HuH-7.5 (cell line): ENCODE results near the gene C17orf50.

Experiments
- DNase-seq: peaks from one replicate; pipeline ENCODE4 v3.0.0; 2011; ENCODE audit warnings: low spot score

C17orf50 gene

DNA sequence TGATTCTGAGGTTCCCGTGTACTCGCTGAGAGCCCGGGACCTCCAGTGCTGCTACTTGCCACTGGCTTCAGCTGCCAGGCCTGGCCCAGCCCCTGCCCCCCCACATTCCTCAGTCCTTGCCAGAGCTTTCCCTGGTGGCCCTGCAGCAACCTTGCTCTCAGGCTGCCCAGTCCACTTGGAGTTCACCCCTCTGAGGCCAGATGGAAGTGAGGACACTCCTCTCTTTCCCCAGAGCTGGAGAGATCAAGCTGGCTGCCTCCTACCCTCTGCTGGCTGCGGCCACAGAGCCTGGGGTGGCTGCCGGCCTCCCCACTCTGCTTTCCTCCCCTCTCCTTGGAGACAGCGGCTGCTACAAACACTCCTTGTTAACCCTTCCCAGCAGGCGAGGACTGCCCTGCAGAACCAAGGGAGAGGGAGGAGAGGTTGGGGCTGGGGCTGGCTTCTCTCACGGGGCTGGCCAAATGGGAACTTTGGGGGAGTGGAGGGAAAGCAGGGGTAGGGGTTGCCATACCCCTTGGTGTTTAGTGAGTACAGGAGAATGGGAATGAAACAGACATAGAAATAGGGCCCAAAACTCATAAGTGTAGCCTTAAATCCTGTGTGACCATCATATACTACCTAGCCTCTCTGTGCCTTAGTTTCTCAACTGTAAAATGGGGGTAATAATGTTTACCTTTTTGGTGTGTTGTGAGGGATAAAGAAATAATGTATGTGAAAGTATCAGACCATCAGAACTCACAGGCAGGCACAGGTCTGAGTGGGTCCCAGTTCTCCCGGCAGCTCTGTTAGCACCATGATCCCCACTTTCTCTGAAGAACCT is 7.5 kb upstream of the C17orf50 start, which contains the start of gene GAS2L2:
TSS of gene GAS2L2 (minus strand) at position 295 of the 820 bp plus-strand sequence. CDS start 389 bp downstream, outside the sequence.
- no peak for DNase-seq

DNA sequence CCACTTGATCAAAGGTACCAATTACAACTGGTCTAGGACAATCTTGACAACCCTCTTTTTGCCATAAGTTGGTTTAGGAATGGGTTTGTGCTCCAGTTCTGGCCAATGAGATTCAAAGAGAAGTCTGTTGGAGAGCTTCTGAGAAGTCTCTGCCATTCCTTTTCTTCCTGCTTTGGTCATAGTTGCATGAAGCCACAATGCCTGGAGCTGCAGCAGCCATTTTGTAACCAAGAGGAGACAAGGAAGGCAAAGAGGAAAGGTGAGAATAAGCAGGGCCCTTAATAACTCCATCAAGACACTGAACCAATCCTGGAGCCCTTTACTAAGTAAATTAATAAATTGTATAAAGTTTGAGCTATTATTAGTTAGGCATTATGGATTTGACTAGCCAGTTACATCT is 3.4 kb upstream of the C17orf50 start:
- no peak for DNase-seq

DNA sequence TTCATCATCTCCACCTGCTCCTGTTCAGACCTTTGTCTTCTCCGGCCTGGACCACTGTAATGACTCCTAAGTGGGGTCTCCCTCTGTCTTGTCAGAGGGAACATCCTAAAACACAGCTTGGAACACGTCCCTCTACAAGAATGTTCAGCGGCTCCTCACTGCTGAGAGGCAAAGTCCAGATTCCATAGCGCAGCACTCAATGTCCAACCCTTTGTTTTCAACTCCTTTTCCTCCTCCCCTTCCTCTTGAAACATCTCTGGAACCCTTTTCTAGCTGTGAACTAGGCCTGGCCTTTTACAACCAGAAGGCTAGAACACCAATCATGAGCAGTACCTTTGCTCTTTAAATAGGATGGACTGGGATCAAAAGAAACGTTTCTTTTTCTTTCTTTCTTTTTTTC is 914 bp downstream of the C17orf50 start:
- no peak for DNase-seq

DNA sequence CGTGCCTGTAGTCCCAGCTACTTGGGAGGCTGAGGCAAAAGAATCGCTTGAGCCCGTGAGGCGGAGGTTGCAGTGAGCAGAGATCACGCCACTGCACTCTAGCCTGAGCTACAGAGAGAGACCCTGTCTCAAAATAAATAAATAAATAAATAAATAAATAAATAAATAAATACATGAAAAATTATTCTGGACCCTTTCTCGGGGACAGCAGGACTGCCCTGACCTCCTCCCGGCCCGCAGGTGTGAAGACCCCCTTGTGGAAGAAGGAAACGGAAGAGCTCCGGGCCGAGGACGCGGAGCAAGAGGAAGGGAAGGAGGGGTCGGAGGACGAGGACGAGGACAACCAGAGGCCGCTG is 3.1 kb downstream of the C17orf50 start:
- no peak for DNase-seq

DNA sequence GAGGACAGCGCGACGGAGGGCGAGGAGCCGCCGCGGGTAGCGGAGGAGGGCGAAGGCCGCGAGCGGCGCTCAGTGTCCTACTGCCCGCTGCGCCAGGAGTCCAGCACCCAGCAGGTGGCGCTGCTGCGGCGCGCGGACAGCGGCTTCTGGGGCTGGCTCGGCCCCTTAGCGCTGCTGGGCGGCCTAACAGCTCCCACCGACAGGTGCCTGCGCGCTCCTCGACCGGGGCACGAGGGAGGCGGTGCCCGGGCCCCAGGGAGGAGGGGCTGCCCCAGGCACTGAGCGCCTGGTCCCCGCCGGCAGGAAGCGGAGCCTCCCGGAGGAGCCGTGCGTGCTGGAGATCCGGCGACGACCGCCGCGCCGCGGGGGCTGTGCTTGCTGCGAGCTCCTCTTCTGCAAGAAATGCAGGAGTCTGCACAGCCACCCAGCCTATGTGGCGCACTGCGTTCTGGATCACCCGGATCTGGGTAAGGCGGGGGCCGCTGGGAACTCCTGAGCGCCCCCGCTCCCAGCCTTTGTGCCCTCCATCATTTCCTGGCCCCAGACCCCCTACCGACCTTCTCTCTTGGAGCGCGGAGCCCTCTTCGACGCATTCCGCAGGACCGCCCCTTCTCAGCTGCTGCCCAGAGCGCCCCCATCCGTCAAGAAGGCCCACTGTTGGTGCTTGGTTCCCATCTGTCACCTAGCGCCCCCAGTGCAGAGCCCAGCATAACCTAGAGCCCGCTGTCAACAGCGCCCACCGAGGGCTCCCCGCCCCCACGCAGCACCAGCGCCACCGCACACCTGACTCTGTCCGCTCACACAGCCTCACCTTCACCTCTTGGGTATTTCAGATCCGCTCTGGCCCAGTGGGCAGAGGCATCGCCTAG is 3.7 kb downstream of the C17orf50 start:
- DNase-seq, result peak; percentile 99

DNA sequence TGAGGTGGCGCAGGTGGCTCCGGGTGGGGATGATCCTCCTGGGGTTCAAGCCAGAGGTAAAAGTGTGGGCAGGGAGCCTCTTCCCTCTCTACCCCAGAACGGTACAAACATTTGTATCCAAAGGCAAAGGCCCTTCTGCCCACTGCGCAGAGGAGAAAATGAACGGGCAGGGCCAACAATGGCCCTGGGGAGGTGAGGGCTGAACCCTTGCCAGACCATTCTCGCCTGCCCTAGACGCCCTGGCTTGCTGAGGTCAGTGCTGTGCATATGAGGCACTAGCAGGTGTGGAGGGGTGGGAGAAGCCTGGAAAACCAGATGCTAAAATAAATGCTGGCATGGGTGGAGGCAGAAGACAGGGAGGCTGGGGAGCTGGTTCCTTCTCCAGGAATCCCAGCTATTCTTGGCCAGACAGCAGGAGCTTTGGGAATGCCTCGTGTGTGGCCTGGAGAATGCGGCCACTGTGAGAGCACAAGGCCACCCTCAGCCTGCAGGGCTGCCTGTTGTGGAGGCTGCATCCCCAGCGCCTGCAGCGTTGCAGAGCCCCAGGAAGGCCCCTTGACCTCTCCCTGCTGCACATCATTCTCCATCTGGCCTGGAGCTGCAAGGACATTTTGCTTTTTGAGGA is 4.5 kb downstream of the C17orf50 start:
- no peak for DNase-seq

DNA sequence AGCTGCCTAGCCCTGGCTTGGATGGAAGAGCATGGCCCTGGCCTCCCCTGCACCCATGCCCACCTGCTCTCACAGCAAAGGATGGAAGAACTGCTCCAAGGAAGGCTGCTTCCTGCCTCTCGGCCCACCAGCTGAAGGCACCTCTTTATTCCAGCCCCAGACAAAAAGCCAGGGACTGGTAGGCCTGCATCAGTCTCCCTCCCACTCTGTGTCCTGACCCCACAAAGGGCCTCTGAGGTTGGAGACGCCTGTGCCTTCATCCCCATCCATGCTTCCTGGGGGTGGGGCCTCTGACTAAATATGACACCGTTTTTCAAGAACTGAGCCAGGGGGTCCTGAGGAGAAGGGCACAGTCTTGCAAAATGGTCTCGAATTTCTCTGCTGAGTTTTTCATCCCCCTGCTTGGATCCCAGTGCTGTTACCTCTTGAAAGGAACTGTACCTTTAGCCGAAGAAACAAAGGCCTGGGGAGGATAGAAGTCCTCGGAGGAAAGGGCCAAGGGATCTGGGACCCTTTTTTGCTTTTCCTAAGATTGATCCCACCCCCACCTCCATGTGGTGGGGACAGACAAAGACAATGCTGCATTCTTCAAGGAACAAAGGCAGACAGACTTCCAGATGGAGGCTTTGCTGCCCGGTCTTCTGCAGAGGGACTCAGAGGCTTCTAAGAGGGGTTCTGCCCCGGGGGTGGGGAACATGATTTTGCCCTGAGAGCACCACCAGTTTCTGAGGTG is 5.2 kb downstream of the C17orf50 start:
- no peak for DNase-seq

DNA sequence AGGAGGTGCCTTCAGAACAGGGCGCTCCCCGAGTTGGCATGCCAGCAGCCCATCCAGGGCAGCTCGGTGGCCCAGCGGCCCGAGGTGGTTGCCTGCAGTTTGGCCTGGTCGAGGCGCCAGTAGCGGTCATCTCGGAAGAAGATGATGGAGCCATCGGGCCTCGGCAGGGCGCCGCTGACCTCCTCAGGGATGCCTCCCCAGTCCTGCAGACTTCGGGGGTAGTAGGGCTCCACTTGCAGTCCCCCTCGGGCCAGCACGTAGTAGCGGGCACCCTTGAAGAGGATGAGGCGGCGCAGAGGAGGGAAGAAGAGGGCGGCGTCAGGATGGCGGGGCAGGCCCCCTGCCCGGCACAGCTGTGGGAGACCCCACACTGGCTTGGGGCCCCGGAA is 5.8 kb downstream of the C17orf50 start:
- no peak for DNase-seq

DNA sequence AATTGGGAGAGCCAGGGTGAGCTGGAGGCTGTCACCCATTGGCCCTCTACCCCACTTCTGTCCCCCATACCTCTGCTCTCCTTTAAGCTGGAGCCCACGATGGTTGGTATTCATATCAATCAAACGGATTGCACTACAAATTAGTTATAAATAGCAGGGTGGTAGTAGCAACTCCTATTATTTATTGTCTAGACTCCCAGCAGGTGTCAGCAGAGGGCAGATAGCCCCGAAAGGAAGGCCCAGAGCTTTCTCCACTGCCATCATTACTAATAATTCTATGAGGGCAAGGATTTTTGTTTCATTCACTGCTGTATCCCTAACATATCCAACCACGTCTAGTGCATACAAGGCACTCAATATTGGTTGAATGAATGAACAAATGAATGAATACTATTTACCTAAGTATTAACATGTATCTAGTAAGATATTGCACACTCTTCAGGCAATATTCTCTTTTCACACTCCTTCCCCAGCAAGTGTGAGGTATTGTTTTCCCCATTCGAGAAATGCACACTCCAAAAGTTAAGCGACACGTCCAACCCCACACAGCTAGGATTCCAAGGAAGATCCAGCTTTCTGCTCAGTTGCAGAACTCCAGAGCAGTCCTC is 6.3 kb downstream of the C17orf50 start:
- DNase-seq, result peak; percentile 75

DNA sequence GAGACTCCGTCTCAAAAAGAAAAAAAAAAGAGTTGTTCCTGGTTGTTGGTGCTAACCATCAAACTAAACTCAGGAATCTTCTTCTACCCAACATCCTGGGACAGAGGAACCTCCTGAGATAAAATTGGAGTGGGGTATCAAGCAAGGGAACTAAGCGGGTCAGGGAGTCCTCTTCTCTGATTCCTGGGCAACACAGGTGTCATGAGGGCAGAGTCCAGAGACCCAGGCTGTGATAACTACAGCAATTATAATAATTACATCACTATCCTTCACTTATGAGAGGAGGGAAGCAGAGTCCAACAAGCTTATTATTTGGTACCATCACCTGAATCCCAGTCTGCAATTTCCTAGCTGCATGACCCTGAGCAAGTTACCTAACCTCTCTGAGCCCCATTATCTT is 8.1 kb downstream of the C17orf50 start:
- no peak for DNase-seq

DNA sequence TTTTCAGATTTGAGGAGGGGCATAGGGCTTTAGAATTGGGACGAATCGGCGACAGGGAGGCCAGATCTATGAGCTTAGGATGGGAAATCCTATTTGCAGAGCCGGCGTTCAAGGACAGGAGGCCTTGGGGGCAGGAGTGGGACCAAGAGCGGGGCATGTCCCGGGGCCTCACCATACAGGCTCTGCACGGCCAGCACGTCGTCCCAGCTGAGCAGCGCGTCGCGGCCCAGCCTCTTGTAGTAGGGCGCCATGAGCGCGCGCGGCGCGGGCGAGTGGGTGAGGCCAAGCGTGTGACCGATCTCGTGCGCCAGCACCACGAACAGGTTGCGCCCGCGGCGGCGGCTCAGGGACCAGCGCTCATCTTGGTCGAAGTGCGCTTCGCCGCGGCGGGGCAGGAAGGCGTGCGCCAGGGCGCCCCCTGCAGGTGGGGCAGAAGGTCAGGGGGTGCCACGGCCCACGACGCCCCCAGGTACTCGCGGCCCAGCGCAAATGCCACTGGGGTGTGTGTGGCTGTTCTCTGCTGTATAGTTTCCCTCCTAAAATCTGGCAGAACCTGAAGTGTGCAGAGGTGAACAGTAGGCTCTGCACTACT is 9.3 kb downstream of the C17orf50 start:
- no peak for DNase-seq

DNA sequence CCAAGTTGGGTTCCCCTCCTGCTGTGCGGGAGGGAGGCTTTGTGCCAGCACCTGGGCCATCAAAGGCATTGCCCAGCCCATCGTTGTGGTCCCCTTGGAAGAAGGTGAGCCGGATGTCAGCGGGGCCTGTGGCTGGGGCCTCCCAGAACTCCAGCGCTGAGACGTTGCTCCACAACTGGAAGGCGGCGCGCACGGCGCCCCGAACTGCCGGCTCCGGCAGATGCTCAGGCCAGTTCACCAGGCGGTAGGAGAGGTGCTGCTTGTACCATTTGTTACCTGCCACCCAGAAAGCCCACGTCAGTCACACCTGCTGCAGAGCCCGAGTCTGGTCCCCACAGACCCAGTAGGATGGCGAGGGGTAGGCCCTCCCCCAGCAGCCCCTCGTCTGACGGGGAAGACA is 12.4 kb downstream of the C17orf50 start:
- no peak for DNase-seq

DNA sequence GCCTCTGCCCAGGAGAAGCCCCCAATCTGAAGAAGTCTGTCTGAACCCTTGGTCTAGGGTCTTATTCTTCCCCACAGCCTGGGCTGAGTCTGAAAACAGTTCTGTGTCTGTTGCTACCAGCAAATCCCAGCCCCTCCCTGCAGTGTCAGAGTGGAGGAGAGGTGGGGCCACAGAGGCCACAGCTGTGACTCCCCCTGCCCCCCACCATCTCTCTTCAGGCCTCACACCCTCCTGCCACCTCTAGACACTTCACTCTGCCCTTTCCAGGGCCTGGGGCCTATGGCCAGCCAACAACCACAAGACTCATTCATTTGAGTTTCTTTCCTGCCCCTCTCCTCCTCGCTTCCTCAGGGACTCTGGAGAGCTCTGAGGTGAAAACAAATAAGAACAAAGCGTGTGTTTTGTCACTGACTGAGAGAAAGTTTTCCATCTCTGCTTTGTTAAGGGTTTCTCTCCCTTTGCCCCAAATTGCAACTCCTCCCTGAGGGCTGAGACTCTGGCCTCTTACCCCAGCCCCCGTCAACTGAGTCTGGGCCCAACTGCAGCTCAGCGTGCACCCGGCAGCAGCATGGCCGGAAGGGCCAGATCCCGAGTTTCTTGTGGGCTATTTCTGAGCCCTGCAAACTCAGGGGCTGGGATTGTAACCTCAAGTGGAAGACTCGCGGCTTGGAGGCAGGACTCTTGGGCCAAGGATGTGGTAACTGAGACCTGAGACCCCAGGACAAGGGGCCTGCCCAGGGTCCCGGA is 13.2 kb downstream of the C17orf50 start:
- no peak for DNase-seq

DNA sequence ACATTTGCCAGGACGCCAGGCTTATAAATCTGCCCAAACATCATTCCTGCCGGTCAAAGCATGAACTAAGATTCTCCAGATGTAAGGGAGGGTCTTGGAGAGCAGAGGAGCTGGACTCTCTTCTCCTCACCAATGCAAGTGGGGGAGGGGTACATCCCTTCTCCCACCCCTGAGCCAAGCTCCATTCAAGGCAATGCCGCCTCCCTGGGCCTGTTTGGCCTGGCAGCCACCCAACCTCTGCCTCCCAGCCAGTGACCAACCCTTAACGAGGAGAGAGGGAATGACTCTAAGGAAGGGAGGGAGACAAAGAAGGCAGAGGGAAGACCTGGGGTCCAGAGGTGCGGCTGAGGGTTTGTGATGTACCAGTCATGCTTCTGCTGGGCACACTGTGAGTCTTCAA is 13.8 kb downstream of the C17orf50 start:
- DNase-seq, result no peak

DNA sequence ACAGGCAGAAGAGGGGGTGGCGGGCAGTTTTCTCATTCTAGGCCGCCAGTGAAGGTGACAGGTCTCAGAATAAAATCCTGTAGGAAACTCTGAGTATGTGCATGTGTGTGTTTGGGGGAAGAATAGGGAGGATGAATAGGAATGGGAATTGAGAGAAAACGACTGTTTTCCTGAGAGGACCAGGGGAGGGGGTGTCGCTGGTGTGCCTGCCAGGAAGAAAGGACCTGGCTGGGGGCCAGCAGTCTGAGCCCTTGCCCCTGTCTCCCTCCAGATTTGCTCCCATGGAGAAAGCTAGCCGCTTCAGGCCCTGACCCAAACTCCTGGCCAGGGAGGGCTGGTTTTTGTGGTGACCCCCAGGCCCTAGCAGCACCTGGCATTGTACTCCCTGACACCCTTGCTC is 14.4 kb downstream of the C17orf50 start:
- no peak for DNase-seq

DNA sequence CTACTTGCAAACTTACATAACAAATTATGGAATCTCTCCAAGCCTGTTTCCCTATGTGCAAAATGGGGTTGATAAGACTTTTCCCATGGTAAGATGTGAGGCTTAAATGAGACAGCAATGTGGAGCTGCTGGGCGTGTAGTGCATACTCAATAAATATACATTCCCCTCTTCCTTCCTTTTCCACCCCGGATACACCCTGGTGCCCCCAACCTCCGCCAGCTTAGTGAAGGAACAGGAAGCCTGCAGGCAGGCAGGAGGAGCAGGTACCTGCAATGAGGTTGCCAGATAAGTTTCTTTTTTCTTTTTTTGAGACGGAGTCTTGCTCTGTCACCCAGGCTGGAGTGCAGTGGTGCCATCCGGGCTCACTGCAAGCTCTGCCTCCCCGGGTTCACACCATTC is 14.9 kb downstream of the C17orf50 start:
- DNase-seq, result no peak

DNA sequence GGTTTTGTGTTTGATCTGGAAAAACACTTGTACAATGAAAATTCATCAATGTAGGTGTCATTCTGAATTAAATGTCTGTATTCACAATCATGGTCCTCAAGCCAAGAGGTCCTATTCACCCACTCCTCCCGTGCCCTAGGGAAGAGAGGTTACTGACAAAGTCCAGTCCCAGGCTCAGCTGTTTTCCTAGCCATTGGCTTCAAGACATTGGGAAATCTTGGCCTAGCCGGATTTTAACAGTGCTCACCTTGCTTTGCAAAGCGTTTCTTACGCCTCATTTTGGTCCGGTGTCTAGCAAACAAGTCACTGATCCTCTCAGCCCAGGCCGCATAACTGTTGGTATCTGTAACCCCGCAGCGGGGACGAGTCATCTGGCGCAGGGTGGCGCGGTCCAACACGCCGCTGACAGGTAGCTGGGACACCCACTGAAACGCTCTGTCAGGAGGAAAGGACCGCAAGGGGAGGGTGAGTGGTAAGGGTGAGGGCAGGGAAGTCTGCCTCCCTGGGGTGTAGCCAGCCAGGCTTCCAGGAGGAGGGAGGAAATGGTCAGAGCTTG is 18.0 kb downstream of the C17orf50 start:
- no peak for DNase-seq

DNA sequence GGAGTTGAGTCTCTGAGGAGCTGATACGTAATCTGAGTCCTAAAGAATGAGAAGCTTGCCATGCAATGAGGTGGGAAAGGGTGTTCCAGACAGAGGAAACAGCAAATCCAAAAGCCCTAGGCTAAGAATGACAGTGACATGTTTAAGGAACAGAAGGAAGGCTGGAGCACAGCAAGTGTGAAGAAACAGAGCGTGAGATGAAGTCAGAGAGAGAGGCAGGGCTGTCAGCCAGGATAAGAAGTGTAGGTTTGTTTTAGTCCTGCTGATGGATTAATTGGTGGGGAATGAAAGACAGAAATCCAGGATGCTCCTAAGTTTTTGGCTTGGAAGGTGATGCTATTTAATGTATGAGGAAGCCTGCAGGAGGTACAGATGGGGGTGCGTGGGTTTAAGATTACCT is 20.3 kb downstream of the C17orf50 start:
- no peak for DNase-seq

DNA sequence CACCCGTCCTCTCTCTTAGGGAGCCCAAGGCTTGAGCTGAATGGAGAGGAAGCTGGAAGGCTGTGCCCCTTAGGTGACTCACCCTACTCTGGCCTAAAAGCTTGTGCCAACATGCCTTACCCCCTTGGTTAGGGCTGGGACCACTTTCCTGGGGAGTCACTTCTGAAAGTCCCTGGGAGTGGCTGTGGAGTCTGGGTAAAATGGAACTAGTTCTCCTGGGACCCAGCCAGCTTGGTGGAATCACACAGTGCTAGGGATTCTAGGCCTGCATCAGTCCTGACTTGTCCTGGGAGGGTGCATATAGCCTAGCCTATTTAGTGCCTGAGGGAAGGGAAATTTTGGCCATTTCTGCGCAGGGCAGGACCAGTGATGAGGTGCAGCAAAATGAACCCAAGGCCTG is 24.2 kb downstream of the C17orf50 start:
- DNase-seq, result no peak

DNA sequence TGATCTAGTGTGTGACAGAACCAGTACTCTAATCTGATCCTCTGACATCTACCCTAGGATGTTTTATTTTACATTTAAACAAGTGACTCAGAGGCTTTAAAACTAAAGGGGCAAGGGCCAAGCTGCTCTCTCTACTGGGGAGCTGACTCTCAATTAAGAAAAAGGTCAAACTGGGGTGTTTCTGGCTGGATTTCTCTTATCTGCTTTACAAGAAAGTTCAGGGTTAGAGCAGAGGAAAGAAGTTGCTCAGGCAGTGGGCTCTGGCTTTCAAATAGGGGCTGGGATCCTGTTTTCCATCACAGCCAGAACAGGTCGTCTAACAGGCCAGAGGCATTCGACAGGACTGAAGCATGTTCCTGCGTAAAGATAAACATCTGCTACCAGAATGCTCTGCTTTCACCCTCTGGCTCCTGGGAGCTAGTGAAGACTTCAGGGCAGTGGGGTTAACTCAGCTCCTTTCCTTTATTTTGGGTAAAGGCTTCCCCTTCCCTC is 26.3 kb downstream of the C17orf50 start:
- DNase-seq, result no peak
